HepG2 (cell line): ENCODE results near the gene YIPF4. TPM values are rescaled to one million over a fixed set of nuclear protein-coding genes. Genes with fewer than 3 reads are reported as not detected.

Experiments
- ATAC-seq: fragments of 200-7000 bp; cut with Tn5 transposase; 3 replicates; pipeline ENCODE4 v1.9.1; 2020; ENCODE audit warnings: mild to moderate bottlenecking, moderate library complexity
- BruUV-seq: library from RNA; stranded (reverse); fragments of 400-500 nt; replicated peaks from 2 replicates; lab custom pipeline; 2021; lab: Mats Ljungman, UMichigan
- CTCF ChIA-PET: fragments of 300-600 bp; formaldehyde crosslinking; extraction: SDS; loops from one replicate; lab custom pipeline; 2021; ENCODE audit warnings: low total read pairs, inconsistent platforms, low intra/inter-chr PET ratio; lab: Yijun Ruan, JAX
- POLR2A ChIA-PET: fragments of 350-600 bp; sonication (Branson Sonifier 250); formaldehyde crosslinking; loops from one replicate; lab custom pipeline; 2020; ENCODE audit warnings: antibody characterized with exemption, inconsistent platforms; lab: Yijun Ruan, JAX
- DNase-seq: peaks from one replicate; pipeline ENCODE4 v3.0.0-alpha.2; 2015; ENCODE audit warnings: low spot score
- FAIRE-seq: peaks from 3 replicates; lab custom pipeline; 2011; peaks lifted over from hg19 to GRCh38; lab: Jason Lieb, UNC
- H2AFZ ChIP-seq: one replicate; pipeline ENCODE4 v1.6.1; 2011; ENCODE audit warnings: low read length, inconsistent platforms
- H3K27ac ChIP-seq: fragments of 300-600 bp; 3 replicates; pipeline ENCODE4 v1.8.0; 2011; ENCODE audit warnings: mixed run types, mild to moderate bottlenecking, mixed read lengths, low read length, inconsistent platforms; ENCODE audit not compliant: insufficient read depth; ENCODE audit errors: extremely low read length
- H3K27me3 ChIP-seq, 2 experiments: fragments of 200-600 bp in 1 of 2; 2 replicates in 1 of 2; 3 replicates in 1 of 2; pipeline versions ENCODE4 v1.6.0 to v1.8.0; 2011; ENCODE audit warnings: low read length in 2 of 2, mild to moderate bottlenecking in 2 of 2, moderate library complexity in 2 of 2, inconsistent platforms in 1 of 2; ENCODE audit not compliant: insufficient read depth in 2 of 2, control insufficient read depth in 1 of 2
- H3K36me3 ChIP-seq, 2 experiments: fragments of 200-600 bp in 1 of 2; replicated peaks in 1 of 2; 2 replicates in 1 of 2; 3 replicates in 1 of 2; pipeline versions ENCODE4 v1.5.1 to v1.8.0; 2011; ENCODE audit warnings: low read length in 2 of 2, inconsistent platforms in 1 of 2; ENCODE audit not compliant: insufficient read depth in 2 of 2, control insufficient read depth in 1 of 2
- H3K4me1 ChIP-seq: 2 replicates; pipeline ENCODE4 v1.5.1; 2012; ENCODE audit warnings: low read length, inconsistent platforms; ENCODE audit not compliant: insufficient read depth
- H3K4me2 ChIP-seq: 2 replicates; pipeline ENCODE4 v1.6.0; 2011; ENCODE audit warnings: low read depth, low read length, inconsistent platforms
- H3K4me3 ChIP-seq, 3 experiments: fragments of 200-600 bp in 1 of 3; sonication (generic), shearing (Covaris generic) in 1 of 3; replicated peaks in 1 of 3; 2 replicates each; pipeline ENCODE4 v1.5.1; 2011 to 2016; ENCODE audit warnings: low read length in 3 of 3, inconsistent platforms in 2 of 3, low read depth in 2 of 3, mild to moderate bottlenecking in 2 of 3, control low read depth in 1 of 3, mixed read lengths in 1 of 3; ENCODE audit not compliant: insufficient read depth in 1 of 3
- H3K79me2 ChIP-seq: one replicate; pipeline ENCODE4 v1.6.1; 2011; ENCODE audit warnings: low read length, inconsistent platforms; ENCODE audit not compliant: insufficient read depth
- H3K9ac ChIP-seq: 2 replicates; pipeline ENCODE4 v1.6.0; 2011; ENCODE audit warnings: mild to moderate bottlenecking, low read depth, low read length, inconsistent platforms; ENCODE audit not compliant: insufficient read depth
- H3K9me3 ChIP-seq: 2 replicates; pipeline ENCODE4 v1.5.1; 2012; ENCODE audit warnings: mild to moderate bottlenecking, low read length
- H4K20me1 ChIP-seq: 2 replicates; pipeline ENCODE4 v1.6.0; 2011; ENCODE audit warnings: inconsistent platforms, mild to moderate bottlenecking, low read length, moderate library complexity; ENCODE audit not compliant: insufficient read depth
- ATF7-NPFF ChIP-seq: sonication (generic); formaldehyde crosslinking; IDR thresholded peaks from 2 replicates; pipeline ENCODE4 v1.8.1; 2023; ENCODE audit warnings: mild to moderate bottlenecking, low read depth, missing genetic modification reagents, moderate library complexity
- EP300 ChIP-seq, 3 experiments: sonication (generic) in 1 of 3; formaldehyde crosslinking in 1 of 3; IDR thresholded peaks; 2 replicates each; pipeline versions ENCODE4 v1.5.1 to v1.6.1; 2011 to 2020; ENCODE audit warnings: low read depth in 2 of 3, low read length in 2 of 3, borderline replicate concordance in 1 of 3, improper control_type of control experiment in 1 of 3, mild to moderate bottlenecking in 1 of 3, missing genetic modification reagents in 1 of 3, moderate library complexity in 1 of 3
- GPN1 ChIP-seq: sonication (generic); formaldehyde crosslinking; IDR thresholded peaks from 2 replicates; pipeline ENCODE4 v1.5.1; 2020; ENCODE audit warnings: missing genetic modification reagents, borderline replicate concordance
- JUN ChIP-seq: sonication (generic); formaldehyde crosslinking; IDR thresholded peaks from 2 replicates; pipeline ENCODE4 v1.4.0; 2020; ENCODE audit warnings: mild to moderate bottlenecking, missing genetic modification reagents
- MZF1 ChIP-seq: sonication (generic); formaldehyde crosslinking; IDR thresholded peaks from 2 replicates; pipeline ENCODE4 v1.8.1; 2023; ENCODE audit warnings: mild to moderate bottlenecking, missing genetic modification reagents, borderline replicate concordance
- RORA ChIP-seq: sonication (generic); formaldehyde crosslinking; IDR thresholded peaks from 2 replicates; pipeline ENCODE4 v1.5.0; 2020; ENCODE audit warnings: mild to moderate bottlenecking, missing genetic modification reagents, moderate library complexity
- ZBTB21 ChIP-seq: sonication (generic); formaldehyde crosslinking; IDR thresholded peaks from 2 replicates; pipeline ENCODE4 v1.4.0; 2020; ENCODE audit warnings: missing genetic modification reagents
- ZNF160 ChIP-seq: sonication (generic); formaldehyde crosslinking; IDR thresholded peaks from 2 replicates; pipeline ENCODE4 v1.8.0; 2022; ENCODE audit warnings: mild to moderate bottlenecking, inconsistent platforms, missing genetic modification reagents
- ZNF296 ChIP-seq: sonication (generic); formaldehyde crosslinking; conservative IDR thresholded peaks from 2 replicates; pipeline ENCODE4 v1.5.0; 2020; ENCODE audit warnings: mild to moderate bottlenecking, missing genetic modification reagents
- ZNF577 ChIP-seq: sonication (generic); formaldehyde crosslinking; IDR thresholded peaks from 2 replicates; pipeline ENCODE4 v1.4.0; 2020; ENCODE audit warnings: mild to moderate bottlenecking, low read depth, missing genetic modification reagents, borderline replicate concordance
- ZNF720 ChIP-seq: sonication (generic); formaldehyde crosslinking; IDR thresholded peaks from 2 replicates; pipeline ENCODE4 v1.4.0; 2020; ENCODE audit warnings: missing genetic modification reagents
- ZNF850 ChIP-seq: sonication (generic); formaldehyde crosslinking; conservative IDR thresholded peaks from 2 replicates; pipeline ENCODE4 v1.9.0; 2021; ENCODE audit warnings: mild to moderate bottlenecking, missing genetic modification reagents
- WGBS: methylation state at CpG from one replicate; pipeline ENCODE4 v1.1.6; 2017; ENCODE audit warnings: low lambda C conversion rate; 5-methylcytosine and 5-hydroxymethylcytosine counted together
- in situ Hi-C: cut with HindIII; loops from 2 replicates; pipeline ENCODE4 v1.10.0; 2017; ENCODE audit warnings: low pct_unique_long_range_greater_than_20kb; ENCODE audit not compliant: extremely low pct_ligation_motif_present
- intact Hi-C: fragments of 100-400 bp; cut with micrococcal nuclease; formaldehyde crosslinking; loops from one replicate; pipeline ENCODE4 v1.10.0; 2022; ENCODE audit not compliant: unreplicated experiment
- polyA plus RNA-seq, 8 experiments: library from polyadenylated mRNA; depleted of rRNA in 3 of 8; stranded (reverse) in 7 of 8; unstranded in 1 of 8; fragments of >200 nt; fragmentation: Illumina TruSeq in 4 of 8; extraction: Trizol in 4 of 8; gene quantifications; 2 replicates each; pipeline versions ENCODE4 v1.2.1 to v1.2.3, GENCODE V29; 2011 to 2016; ENCODE audit warnings: low read depth in 4 of 8, missing spikeins in 1 of 8, mixed read lengths in 1 of 8; ENCODE audit not compliant: insufficient read depth in 1 of 8
- total RNA-seq, 5 experiments: library from RNA; depleted of rRNA; stranded (reverse); fragments of >200 nt; fragmentation: Illumina TruSeq; extraction: Trizol; gene quantifications; 2 replicates each; pipeline ENCODE4 v1.2.3, GENCODE V29; 2016; ENCODE audit warnings: low read depth in 1 of 5
- TF ChIP-seq, protein P1 (sequence below): sonication (generic); formaldehyde crosslinking; IDR thresholded peaks from 2 replicates; pipeline ENCODE4 v1.4.0; 2020; ENCODE audit warnings: missing genetic modification reagents
- TF ChIP-seq, protein P2 (sequence below): sonication (generic); formaldehyde crosslinking; IDR thresholded peaks from 2 replicates; pipeline ENCODE4 v1.4.0; 2020; ENCODE audit warnings: missing genetic modification reagents, borderline replicate concordance
- TF ChIP-seq, protein P3 (sequence below): sonication (generic); formaldehyde crosslinking; IDR thresholded peaks from 2 replicates; pipeline ENCODE4 v1.4.0; 2020; ENCODE audit warnings: mild to moderate bottlenecking, missing genetic modification reagents

The YIPF4 gene
- total and polyA plus RNA-seq, 2 of the 13 experiments (the other 11 are each of a cell fraction or from before 2014, with no cell fraction given) = 19.0 to 43.9 TPM

DNA sequence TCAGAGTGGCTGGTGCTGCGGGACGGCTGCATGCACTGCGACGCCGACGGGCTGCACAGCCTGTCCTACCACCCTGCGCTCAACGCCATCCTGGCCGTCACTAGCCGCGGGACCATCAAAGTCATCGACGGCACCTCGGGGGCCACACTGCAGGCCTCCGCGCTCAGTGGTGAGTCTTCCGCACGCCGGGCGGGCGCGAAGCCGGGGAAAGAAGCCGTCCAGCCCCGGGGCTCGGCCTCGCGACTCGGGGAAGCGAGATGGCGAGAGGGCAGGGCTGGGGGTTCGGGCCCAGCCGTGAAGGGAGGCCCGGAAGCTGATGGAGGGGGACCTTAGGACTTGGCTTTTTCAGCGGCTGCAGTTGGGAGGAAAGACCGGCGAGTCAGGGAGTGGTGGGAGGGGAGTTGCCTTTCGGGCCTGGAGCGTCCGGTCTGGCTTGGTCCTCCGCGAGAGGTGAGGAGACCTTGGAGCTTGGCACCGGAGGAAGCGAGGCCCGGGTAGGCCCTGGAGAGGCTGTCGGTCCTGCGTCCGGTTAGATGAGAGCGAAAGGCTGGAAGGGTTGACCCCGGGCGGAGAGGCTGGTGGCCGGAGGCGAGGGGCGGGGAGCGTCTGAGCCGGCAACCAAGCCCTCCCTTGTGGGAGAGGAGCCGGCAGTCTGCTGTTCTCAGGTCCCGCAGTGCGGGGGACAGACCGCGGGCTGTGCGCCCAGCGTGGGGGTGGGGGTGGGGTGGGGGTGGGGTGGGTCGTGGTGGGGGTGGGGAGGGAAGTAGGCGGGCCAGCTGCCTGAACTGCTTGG is 79.8 kb downstream of the YIPF4 start:
- BruUV-seq = no TSS peak
- H3K4me3 ChIP-seq = peak overlapping the region; percentile 96 to 100 (median 100)
- H3K4me1 ChIP-seq = peaks cover 48% of the 10 kb centered on the region
- no peak for DNase-seq
- intact Hi-C loops = loop anchor here (2.0 kb wide), 1 partner anchor 29 kb away; no protein-coding TSS in a partner anchor
- no peaks in the 10 kb centered on the region; a peak in 1 of 5 replicates for H3K27me3 ChIP-seq
- ATAC-seq = peak; percentile 37
- ChIA-PET CTCF (no interaction called here), POLR2A (interaction anchor here (2.1 kb wide), 1 partner anchor 27 kb away, joined by 36 read pairs; no protein-coding TSS in a partner anchor)
- peak overlapping the region; percentile 93 for H3K4me2 ChIP-seq
- no peak overlapping the region for H2AFZ ChIP-seq
- H3K9ac ChIP-seq = peak overlapping the region; percentile 90
- peak overlapping the region; percentile 92 for H3K27ac ChIP-seq
- in situ Hi-C loops = no loop called here
- H4K20me1 ChIP-seq = peaks cover 46% of the 10 kb centered on the region
- no peak for FAIRE-seq
- H3K36me3 ChIP-seq = peaks cover 0 to 6% of the 10 kb centered on the region in 2 experiments; a peak in 2 of 5 replicates
- 0% methylated on average over 40 of the region's 65 CpGs for WGBS
- H3K9me3 ChIP-seq = no peaks in the 10 kb centered on the region
- peaks cover 52% of the 10 kb centered on the region for H3K79me2 ChIP-seq
- TF ChIP-seq ZBTB21 = no peak
- 0 out of 2 replicates have a peak, but pooled peaks have one; percentile 30 for TF ChIP-seq GPN1
- no peak; the same call in 1 of the 2 replicates for TF ChIP-seq ZNF296
- no peak; the same call in 1 of the 2 replicates for TF ChIP-seq MZF1 (CRISPR knock-in tag)
- TF ChIP-seq ZNF577 (CRISPR knock-in tag) = peak; percentile 96; the same call in 1 of the 2 replicates
- TF ChIP-seq, protein P1, sequence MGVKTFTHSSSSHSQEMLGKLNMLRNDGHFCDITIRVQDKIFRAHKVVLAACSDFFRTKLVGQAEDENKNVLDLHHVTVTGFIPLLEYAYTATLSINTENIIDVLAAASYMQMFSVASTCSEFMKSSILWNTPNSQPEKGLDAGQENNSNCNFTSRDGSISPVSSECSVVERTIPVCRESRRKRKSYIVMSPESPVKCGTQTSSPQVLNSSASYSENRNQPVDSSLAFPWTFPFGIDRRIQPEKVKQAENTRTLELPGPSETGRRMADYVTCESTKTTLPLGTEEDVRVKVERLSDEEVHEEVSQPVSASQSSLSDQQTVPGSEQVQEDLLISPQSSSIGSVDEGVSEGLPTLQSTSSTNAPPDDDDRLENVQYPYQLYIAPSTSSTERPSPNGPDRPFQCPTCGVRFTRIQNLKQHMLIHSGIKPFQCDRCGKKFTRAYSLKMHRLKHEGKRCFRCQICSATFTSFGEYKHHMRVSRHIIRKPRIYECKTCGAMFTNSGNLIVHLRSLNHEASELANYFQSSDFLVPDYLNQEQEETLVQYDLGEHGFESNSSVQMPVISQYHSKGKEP (CRISPR knock-in tag) = peak; percentile 15; the same call in 1 of the 2 replicates
- no peak for TF ChIP-seq ZNF720 (CRISPR knock-in tag)
- TF ChIP-seq, protein P2, sequence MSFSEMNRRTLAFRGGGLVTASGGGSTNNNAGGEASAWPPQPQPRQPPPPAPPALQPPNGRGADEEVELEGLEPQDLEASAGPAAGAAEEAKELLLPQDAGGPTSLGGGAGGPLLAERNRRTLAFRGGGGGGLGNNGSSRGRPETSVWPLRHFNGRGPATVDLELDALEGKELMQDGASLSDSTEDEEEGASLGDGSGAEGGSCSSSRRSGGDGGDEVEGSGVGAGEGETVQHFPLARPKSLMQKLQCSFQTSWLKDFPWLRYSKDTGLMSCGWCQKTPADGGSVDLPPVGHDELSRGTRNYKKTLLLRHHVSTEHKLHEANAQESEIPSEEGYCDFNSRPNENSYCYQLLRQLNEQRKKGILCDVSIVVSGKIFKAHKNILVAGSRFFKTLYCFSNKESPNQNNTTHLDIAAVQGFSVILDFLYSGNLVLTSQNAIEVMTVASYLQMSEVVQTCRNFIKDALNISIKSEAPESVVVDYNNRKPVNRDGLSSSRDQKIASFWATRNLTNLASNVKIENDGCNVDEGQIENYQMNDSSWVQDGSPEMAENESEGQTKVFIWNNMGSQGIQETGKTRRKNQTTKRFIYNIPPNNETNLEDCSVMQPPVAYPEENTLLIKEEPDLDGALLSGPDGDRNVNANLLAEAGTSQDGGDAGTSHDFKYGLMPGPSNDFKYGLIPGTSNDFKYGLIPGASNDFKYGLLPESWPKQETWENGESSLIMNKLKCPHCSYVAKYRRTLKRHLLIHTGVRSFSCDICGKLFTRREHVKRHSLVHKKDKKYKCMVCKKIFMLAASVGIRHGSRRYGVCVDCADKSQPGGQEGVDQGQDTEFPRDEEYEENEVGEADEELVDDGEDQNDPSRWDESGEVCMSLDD (CRISPR knock-in tag) = 0 out of 2 replicates have a peak, but pooled peaks have one; percentile 35
- 0 out of 2 replicates have a peak, but pooled peaks have one; percentile 9 for TF ChIP-seq ZNF850 (CRISPR knock-in tag)
- TF ChIP-seq, protein P3, sequence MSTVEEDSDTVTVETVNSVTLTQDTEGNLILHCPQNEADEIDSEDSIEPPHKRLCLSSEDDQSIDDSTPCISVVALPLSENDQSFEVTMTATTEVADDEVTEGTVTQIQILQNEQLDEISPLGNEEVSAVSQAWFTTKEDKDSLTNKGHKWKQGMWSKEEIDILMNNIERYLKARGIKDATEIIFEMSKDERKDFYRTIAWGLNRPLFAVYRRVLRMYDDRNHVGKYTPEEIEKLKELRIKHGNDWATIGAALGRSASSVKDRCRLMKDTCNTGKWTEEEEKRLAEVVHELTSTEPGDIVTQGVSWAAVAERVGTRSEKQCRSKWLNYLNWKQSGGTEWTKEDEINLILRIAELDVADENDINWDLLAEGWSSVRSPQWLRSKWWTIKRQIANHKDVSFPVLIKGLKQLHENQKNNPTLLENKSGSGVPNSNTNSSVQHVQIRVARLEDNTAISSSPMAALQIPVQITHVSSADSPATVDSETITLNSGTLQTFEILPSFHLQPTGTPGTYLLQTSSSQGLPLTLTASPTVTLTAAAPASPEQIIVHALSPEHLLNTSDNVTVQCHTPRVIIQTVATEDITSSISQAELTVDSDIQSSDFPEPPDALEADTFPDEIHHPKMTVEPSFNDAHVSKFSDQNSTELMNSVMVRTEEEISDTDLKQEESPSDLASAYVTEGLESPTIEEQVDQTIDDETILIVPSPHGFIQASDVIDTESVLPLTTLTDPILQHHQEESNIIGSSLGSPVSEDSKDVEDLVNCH (CRISPR knock-in tag) = no peak
- TF ChIP-seq ATF7-NPFF (CRISPR knock-in tag) = no peak
- no peak; the same call in 1 of the 2 replicates for TF ChIP-seq ZNF160 (CRISPR knock-in tag)
- no peak for TF ChIP-seq EP300 (IDR thresholded peaks at IDR 0.05; ENCODE audit: low read depth in 2 of 2, low read length in 2 of 2)
- peak; percentile 14 for TF ChIP-seq EP300 (CRISPR knock-in tag; IDR thresholded peaks at IDR 0.05; ENCODE audit: borderline replicate concordance)
- TF ChIP-seq RORA = no peak
- TF ChIP-seq JUN (CRISPR knock-in tag) = peak; percentile 89; the same call in 1 of the 2 replicates
